ENCODE results near the gene SPTLC2. TPM values are rescaled to one million over a fixed set of nuclear protein-coding genes. Genes with fewer than 3 reads are reported as not detected.
A peak's percentile ranks its signal among the peaks of the same experiment; 100 is the strongest.

Gene SPTLC2
- total and polyA plus RNA-seq, 2 of the 13 experiments (the other 11 are each of a cell fraction or from before 2014, with no cell fraction given), result 17.4 to 17.5 TPM

DNA sequence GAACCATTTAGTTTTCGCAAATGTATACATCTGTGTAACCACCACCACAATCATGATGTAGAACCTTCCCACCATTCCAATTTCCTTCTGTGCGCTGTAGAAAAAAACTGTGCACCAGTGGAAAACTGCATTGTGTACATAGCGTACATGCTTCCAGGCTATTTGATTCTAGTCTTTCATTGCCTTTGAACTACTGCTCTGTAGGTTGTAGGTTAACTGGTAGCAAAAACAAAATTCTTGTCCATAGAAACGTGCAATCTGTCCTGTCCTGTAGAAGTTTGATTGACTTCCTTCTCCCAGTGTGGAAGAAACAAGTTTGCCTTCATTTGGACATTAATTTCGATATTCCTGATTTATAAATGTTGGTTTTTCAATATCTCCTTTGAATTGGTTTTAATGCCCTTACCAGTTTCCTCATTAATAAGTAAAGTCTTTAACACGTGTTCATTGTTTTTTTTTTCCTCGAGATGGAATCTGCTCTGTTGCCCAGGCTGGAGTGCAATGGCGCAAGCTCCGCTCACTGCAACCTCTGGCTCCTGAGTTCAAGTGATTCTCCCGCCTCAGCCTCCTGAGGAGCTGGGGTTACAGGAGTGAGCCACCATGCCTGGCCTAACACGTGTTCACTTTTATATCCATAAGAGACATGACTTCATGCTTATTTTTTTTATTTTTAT is 114.2 kb downstream of the SPTLC2 start (continued):
- no peak for TF ChIP-seq ZBTB8A (CRISPR knock-in tag; IDR thresholded peaks at IDR 0.05; ENCODE audit: borderline replicate concordance, low read depth)
- TF ChIP-seq NCOA2 (CRISPR knock-in tag; IDR thresholded peaks at IDR 0.05), result peak; percentile 47; the same call in 1 of the 2 replicates
- 0 out of 2 replicates have a peak, but pooled peaks have one; percentile 42 for TF ChIP-seq ZMAT3 (CRISPR knock-in tag; conservative IDR thresholded peaks at IDR 0.05)
- TF ChIP-seq BORCS8-MEF2B (CRISPR knock-in tag; IDR thresholded peaks at IDR 0.05), result no peak
- no peak for TF ChIP-seq NRL (CRISPR knock-in tag; IDR thresholded peaks at IDR 0.05; ENCODE audit: borderline replicate concordance)
- TF ChIP-seq, protein P1, sequence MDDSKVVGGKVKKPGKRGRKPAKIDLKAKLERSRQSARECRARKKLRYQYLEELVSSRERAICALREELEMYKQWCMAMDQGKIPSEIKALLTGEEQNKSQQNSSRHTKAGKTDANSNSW (CRISPR knock-in tag; IDR thresholded peaks at IDR 0.05; ENCODE audit: borderline replicate concordance), result no peak
- TF ChIP-seq KAT7 (CRISPR knock-in tag; IDR thresholded peaks at IDR 0.05; ENCODE audit: borderline replicate concordance), result no peak
- peak; percentile 61; the same call in 1 of the 2 replicates for TF ChIP-seq SIX1 (CRISPR knock-in tag; IDR thresholded peaks at IDR 0.05; ENCODE audit: borderline replicate concordance)
- TF ChIP-seq ZNF841 (CRISPR knock-in tag; IDR thresholded peaks at IDR 0.05; ENCODE audit: borderline replicate concordance), result no peak
- TF ChIP-seq ZNF644 (CRISPR knock-in tag; IDR thresholded peaks at IDR 0.05; ENCODE audit: low read depth), result no peak; the same call in 1 of the 2 replicates
- TF ChIP-seq, protein P2, sequence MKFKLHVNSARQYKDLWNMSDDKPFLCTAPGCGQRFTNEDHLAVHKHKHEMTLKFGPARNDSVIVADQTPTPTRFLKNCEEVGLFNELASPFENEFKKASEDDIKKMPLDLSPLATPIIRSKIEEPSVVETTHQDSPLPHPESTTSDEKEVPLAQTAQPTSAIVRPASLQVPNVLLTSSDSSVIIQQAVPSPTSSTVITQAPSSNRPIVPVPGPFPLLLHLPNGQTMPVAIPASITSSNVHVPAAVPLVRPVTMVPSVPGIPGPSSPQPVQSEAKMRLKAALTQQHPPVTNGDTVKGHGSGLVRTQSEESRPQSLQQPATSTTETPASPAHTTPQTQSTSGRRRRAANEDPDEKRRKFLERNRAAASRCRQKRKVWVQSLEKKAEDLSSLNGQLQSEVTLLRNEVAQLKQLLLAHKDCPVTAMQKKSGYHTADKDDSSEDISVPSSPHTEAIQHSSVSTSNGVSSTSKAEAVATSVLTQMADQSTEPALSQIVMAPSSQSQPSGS (CRISPR knock-in tag; IDR thresholded peaks at IDR 0.05), result no peak
- no peak for TF ChIP-seq ZNF20 (CRISPR knock-in tag; IDR thresholded peaks at IDR 0.05)
- TF ChIP-seq, protein P3, sequence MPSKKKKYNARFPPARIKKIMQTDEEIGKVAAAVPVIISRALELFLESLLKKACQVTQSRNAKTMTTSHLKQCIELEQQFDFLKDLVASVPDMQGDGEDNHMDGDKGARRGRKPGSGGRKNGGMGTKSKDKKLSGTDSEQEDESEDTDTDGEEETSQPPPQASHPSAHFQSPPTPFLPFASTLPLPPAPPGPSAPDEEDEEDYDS (CRISPR knock-in tag; IDR thresholded peaks at IDR 0.05), result no peak; the same call in 1 of the 2 replicates
- TF ChIP-seq, protein P4, sequence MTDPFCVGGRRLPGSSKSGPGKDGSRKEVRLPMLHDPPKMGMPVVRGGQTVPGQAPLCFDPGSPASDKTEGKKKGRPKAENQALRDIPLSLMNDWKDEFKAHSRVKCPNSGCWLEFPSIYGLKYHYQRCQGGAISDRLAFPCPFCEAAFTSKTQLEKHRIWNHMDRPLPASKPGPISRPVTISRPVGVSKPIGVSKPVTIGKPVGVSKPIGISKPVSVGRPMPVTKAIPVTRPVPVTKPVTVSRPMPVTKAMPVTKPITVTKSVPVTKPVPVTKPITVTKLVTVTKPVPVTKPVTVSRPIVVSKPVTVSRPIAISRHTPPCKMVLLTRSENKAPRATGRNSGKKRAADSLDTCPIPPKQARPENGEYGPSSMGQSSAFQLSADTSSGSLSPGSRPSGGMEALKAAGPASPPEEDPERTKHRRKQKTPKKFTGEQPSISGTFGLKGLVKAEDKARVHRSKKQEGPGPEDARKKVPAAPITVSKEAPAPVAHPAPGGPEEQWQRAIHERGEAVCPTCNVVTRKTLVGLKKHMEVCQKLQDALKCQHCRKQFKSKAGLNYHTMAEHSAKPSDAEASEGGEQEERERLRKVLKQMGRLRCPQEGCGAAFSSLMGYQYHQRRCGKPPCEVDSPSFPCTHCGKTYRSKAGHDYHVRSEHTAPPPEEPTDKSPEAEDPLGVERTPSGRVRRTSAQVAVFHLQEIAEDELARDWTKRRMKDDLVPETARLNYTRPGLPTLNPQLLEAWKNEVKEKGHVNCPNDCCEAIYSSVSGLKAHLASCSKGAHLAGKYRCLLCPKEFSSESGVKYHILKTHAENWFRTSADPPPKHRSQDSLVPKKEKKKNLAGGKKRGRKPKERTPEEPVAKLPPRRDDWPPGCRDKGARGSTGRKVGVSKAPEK (CRISPR knock-in tag; IDR thresholded peaks at IDR 0.05; ENCODE audit: borderline replicate concordance), result no peak
- TF ChIP-seq YEATS2 (CRISPR knock-in tag; IDR thresholded peaks at IDR 0.05; ENCODE audit: borderline replicate concordance), result no peak
- TF ChIP-seq, protein P5, sequence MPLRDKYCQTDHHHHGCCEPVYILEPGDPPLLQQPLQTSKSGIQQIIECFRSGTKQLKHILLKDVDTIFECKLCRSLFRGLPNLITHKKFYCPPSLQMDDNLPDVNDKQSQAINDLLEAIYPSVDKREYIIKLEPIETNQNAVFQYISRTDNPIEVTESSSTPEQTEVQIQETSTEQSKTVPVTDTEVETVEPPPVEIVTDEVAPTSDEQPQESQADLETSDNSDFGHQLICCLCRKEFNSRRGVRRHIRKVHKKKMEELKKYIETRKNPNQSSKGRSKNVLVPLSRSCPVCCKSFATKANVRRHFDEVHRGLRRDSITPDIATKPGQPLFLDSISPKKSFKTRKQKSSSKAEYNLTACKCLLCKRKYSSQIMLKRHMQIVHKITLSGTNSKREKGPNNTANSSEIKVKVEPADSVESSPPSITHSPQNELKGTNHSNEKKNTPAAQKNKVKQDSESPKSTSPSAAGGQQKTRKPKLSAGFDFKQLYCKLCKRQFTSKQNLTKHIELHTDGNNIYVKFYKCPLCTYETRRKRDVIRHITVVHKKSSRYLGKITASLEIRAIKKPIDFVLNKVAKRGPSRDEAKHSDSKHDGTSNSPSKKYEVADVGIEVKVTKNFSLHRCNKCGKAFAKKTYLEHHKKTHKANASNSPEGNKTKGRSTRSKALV (CRISPR knock-in tag; IDR thresholded peaks at IDR 0.05), result peak; percentile 57; the same call in 1 of the 2 replicates
- no peak for TF ChIP-seq ZNF619 (CRISPR knock-in tag; IDR thresholded peaks at IDR 0.05)
- TF ChIP-seq NR2F1 (CRISPR knock-in tag; IDR thresholded peaks at IDR 0.05), result peak in 1 of 2 experiments; percentile 19; a peak in 1 of 4 replicates
- no peak for TF ChIP-seq ZNF329 (CRISPR knock-in tag; IDR thresholded peaks at IDR 0.05; ENCODE audit: low read depth)
- TF ChIP-seq GFI1 (CRISPR knock-in tag; IDR thresholded peaks at IDR 0.05; ENCODE audit: borderline replicate concordance), result 0 out of 2 replicates have a peak, but pooled peaks have one; percentile 24
- TF ChIP-seq NR2F6 (IDR thresholded peaks at IDR 0.05), result peak; percentile 48
- TF ChIP-seq NR2F6 (CRISPR knock-in tag; IDR thresholded peaks at IDR 0.05), result no peak
- TF ChIP-seq MAFK (conservative IDR thresholded peaks at IDR 0.05 in 1 of 2, IDR thresholded peaks at IDR 0.05 in 1 of 2; ENCODE audit: low read length in 2 of 2), result no peak
- TF ChIP-seq ELF3 (CRISPR knock-in tag; IDR thresholded peaks at IDR 0.05), result peak; percentile 87
